Activated CD4-positive, alpha-beta T cell treated with anti-CD3 and anti-CD28 coated beads, Interleukin-2, amount 50 U/mL, for 48 hours (primary cell): ENCODE results near the gene MYO1A.
"Not testable (repeated sequence)": the region's sequence is repeated elsewhere in the genome, so short reads cannot be mapped to it uniquely, and the experiment has no call there.

Experiments
- DNase-seq, 2 experiments: peaks; one replicate each; pipeline ENCODE4 v3.0.0-alpha.2; 2020

Gene MYO1A

DNA sequence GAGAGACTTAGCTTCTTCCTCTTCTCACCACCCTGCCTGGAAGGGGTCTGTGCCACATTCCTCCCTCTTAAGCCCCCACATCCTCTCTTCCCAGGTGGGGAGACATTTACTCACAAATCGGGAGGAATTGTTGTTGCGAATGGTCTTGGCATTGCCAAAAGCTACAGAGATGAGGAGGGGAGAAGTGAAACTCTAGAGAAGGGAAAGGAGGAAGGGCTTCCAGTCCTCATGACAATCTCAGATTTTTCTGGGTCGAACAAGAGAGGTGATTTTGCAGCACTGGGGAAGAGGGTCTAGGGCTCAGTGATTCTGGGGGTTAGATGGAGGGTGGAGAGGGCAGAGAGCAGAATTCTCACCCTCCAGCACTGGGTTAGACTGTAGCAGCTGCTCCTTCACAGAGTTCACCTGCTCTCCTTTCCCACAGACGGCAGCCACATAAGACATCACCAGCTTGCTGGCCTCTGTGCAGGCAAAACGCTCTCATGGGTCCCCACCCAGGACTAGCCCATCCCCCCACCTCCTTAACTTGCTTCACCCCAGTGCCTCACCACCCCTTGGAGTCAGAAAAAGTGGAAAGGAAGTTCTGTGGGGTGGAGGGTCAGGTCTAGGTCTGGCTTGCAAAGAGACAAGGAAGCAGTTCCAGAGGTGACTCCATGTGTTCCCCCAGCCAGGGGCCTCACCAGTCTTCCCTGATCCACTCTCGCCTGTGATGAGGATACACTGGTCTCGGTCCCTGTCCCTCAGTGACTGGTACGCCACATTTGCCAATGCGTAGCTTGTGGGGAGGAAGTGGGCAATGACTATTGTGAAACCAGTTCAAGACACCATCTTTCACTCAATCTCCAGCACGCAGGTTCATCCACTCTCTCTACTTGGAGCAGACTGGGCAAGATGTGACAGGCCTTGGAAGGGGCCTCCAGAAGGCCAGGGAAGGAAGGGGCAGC lies 2.7 kb downstream of the MYO1A start:
- DNase-seq, result peak; percentile 67 to 76

DNA sequence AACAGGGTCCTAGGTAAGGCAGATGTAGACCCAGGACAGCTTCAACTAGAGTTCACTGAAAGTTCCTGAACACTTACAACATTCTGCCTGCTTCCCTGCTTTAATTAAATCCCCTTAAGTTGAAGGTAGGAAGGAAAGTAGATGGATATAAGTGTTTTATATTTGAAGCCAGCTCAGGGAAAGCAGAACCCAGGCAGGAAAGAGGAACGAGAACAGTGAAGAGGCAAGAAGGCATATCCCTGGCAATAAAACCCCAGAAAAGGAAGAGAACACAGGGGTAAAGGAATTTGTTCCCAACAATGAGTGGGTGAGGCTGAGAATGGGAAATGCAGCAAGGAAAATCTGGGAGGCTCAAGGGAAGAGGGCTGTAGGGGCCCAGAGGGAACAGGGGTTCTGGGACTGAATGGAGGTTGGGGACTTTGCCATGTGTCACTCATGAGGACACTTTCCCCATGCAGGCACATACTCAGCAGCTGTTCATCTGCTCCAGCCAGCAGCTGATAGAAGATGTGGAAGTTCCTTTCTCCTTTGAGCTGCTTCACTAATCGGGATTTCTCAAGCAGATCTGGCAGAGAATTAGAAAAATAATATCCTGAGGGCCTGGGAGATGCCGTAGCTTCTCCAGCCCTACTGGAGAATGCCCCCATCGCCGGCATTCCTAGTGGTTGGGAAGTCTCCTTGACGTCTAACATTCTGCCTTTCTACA lies 3.7 kb downstream of the MYO1A start:
- no peak for DNase-seq

DNA sequence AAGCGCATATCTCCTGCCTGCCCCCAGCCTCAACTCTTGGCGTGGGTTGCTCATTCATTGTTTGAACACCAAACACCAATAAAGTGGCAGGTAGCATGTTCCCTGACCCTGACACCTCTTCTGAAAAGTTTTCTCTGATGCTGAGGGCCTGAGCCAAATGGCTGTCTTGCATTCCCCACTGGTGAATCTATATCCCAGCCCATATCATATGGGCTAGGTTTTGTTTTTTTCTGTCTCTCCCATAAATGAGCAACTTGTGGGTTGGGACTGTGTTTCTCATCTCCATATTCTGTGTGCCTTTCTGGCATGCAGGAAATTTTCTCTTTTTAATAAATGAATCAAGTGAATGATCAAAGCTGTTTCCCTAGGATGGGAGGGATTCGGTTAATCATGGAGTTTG lies 5.0 kb downstream of the MYO1A start:
- DNase-seq, result no peak

DNA sequence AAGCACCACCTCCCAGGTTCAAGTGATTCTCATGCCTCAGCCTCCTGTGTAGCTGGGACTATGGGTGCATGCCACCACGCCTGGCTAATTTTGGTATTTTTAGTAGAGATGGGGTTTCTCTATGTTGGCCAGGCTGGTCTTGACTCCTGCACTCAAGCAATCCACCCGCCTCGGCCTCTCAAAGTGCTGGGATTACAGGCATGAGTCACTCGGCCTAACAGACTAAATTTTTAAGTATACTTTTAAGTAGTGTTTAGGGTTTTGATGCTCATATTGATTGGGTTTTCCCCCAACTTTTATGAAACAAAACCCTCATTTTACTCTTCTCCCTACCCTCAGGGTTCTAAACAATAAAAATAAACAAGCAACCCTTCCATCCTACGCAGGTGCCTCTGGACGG lies 5.5 kb downstream of the MYO1A start:
- no peak for DNase-seq

DNA sequence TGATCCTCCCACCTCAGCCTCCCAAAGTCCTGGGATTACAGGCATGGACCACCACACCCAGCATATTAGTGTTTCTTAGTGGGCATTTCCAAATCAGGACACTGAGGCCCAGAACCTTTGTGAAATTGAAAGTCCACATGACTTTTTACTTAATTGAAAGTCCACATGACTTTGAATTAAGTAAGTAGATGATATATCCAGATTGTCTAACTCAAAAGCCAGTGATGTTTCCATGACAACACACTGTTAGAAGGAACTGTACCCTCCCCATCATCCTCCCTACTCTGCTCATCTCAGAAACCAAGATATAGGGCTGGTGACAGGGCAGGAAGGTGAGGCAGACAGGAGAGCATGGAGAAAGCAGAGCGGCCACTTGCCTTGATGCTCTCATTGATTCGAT lies 7.2 kb downstream of the MYO1A start:
- no peak for DNase-seq

DNA sequence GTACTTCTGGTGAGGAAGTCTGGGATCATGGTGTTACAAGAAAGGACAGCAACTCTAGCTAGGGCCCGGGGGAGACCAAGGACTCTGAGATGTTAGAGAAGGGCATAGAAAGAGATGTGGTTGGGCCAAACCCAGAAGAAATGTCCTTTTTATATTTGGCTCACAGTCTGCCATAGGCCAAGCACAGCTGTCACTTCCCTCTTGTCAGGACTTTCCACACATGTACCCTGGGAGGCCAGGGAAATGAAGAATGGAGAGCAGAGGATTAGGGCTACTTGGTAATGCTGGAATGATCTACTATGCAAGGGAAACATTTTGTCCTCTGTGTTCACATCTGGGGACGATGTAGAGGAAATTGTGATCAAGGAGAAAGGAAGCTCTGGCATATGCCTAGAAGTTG lies 9.2 kb downstream of the MYO1A start:
- DNase-seq, result no peak

DNA sequence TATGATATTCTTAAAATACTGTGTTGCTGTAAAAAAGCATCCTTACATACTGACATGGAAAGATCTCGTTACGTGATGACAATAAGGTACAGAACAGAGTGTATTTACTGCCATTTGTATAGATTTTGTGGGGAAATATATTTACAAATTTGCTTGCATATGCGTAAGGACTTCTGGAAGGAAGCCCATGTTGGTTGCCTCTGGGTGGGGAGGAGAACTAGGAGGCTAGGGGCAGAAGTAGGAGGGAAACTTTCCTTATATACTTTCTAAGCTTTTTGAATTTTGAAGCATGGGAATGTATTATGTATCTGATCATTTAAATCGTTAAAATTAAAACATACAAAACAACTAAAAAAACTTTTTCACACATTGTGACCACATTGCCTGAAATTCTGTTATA lies 9.7 kb downstream of the MYO1A start:
- no peak for DNase-seq

DNA sequence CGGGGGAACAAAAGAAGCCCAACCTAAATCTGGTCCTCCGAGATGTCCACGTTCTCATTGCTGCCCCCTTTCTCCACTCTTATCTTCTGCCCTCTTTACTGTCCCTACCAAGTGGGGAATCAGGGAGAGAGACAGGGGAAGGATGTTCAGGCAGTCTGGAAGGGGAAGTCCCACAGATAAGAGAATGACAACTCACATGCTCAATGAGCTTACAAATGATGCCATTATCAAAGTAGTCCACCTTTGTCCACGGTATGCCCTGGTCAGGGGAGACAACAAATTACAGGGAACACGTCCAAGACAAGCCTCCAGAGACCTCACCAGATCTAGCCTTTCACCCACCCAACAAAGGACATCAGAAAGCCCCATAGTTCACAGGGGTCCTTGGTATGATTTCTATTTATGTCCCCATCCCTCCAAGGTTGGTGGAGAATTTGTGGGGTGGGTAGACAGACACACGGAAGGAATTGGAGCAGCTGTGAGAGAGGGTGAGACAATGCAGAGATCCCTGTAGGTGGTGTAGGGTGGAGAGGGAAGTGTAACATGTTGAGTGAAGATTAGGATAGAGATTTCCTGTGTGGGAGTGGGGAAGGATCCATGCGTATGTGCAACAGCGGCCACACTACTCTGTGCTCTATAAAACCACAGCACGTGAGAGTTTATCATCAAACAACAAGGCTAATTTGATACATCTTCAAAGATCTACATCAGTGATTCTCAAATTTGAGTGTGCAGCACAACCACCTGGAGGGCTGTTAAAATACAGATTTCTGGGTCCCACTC lies 10.7 kb downstream of the MYO1A start:
- no peak for DNase-seq

DNA sequence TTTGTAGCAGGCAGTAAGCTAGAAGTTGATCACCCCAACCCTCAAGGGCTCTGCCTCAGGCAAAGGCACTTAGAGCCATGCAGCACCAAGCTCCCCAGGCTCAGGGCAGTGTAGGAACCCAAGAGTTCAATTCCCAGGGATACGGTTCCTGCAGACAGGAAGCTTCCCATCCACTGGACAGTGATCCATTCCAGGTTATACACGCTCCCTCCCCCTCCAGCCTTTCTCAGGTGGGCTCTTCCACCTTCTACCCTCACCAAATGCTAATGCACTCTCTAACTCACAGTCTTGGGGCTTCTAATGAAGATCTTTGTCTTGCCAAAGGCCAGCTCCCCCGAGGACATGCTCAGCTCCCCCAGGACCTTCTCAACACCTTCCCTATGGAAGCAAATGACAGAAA lies 12.7 kb downstream of the MYO1A start:
- DNase-seq, result no peak

DNA sequence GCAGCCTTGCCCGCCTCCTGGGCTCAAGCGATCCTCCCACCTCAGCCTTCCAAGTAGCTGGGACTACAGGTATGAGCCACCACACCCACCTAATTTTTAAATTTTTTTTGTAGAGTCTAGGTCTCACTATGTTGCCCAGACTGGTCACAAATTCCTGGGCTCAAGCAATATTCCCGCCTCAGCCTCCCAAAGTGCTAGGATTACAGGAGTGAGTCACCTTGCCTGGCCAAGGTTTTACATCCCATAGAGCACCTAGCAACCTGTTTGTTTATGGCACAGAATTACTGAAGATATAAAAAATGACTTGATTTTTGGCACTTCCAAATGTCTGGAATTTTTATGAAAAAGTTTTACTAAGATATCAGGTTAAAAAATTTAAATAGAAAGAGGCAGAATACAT lies 16.5 kb downstream of the MYO1A start:
- no peak for DNase-seq

DNA sequence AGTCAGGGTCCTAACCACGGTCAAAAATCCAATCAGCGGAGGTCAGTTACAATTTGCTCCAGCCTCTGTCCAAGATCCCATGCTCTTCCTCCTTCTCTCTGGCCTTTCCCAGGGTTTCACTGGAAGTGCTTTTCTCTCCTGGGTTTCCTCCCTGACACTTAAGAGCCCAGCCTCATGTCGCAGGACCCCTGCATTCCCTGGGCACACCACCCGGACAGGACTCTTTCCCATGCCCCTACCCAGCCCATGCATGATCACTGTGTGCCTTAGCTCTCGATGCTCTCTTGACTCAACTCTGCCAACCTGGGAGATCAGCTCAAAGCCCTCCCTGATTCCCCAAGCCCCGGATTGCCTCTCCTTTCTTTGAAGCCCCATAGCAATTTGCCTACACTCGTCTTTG lies 18.1 kb downstream of the MYO1A start:
- DNase-seq, result no peak

DNA sequence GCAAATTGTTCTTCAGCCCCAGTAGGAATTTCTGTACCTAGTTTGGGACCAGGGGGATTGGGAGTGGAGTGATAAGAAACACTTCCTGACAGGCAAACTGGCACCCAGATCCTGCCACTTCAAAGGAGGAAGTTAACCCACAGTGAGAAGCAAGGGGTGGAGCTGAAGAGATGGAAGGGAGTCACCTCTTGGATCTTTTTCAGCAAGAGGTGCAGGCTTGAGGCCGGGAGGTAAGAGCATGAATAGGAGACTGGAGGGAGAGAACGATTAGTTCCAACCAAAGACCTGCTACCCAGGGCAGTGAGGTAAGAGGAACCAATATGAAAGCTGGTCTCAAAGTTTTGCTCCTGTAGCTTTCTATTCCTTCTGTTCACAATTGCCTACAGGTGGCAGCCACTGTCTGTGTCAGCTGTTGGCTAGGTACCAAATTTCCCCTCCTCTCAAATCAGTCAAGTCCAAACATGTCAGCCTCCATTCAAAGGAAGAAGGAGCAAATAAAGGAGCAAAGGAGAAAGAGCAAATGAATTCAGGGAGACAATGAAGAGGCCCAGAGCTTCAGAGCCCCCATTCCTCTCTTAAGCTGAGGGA lies 18.7 kb downstream of the MYO1A start:
- DNase-seq, result no peak

DNA sequence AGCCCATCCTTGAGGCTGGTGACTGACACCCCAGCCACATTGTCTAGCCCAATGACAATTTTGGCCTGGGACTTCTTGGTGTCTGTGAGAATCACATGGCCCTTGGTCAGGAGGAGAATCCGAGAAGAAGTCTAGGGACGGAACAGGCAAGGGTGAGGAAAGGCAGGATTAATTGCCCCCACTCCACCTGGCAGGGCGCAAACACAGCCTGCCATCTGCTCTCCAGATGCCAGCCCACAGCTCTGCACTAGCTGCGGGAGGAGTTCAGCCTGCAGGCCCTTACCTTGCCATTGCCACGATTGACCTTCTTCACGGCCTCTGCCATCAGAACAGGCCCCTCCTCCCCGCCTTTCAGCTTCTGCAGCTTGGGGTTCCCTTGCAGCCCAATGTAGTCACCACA lies 20.5 kb downstream of the MYO1A start:
- DNase-seq, result no peak

DNA sequence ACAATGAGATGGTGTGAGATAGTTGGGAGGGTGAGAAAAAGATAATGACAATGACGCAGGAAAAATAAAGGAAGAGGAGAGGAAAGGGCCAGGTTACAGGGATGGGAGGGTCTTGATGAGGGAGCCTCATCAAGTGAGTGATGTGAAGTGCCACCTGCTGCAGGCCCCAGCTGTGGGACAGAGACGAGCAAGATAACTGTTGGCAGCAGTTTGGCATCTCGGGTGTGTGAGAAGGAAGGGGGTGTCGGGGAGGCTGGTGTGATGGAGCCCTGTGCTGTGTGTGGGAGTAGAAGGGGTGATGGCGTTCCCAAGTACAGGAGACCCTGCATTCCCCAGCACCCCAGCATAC lies 22.1 kb downstream of the MYO1A start:
- DNase-seq, result no peak

DNA sequence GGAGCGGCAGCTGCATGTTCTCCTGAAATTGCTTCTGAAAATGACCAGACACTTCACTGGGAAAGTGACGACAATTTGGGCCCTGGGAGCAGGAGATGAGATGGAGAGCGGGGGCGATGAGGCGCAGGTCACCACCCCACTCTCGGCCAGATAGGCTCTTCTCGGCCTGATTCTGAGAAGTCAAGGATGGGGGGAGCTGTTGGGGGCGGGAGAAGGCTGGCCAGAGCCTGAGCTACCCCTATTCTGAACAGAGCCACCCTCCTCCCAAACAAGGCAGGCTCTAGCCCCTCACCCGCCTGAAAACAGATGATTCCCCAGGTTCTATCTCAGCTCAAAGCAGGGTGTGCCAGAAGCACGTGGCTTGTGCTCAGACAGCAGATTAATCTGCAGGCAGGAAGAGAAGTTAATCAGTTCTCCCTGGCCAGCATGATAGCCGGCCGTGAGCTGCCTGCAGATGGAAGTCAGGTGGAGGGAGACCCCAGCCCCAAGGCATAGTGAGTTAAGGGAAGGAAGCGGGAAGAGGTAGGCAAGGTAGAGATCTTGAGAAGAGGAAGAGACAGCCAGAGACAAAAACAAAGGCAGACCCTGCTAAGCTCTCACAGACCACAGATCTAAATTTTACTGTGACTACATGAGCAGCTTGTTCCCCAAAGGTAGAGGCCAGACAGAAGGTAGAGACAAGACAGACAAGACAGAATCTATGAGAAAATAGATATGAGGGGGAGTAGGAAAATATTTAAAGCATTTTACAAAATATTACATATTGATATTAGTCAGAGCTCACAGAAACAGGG lies 22.7 kb downstream of the MYO1A start:
- DNase-seq, result peak in 1 of 2 experiments; percentile 23

DNA sequence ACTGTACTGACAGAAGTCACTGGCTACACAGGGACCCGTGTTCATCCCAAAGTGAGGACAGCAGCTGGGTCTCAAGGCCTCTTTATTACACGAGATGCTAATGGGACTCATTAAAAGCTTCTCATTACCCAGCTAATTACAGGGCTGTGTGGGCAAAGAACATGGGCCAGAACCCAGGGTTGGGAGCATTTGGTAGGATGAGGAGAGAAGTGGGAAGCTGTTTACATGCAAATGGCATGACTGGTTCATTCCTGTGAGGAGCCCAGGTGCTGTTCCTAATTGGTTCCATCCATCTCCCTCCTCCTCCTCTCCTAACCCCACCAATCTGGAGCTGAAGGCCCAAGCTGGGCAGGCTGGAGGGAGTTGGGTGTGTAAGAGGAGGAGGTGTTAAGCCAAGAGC lies 24.7 kb downstream of the MYO1A start:
- DNase-seq, result no peak

DNA sequence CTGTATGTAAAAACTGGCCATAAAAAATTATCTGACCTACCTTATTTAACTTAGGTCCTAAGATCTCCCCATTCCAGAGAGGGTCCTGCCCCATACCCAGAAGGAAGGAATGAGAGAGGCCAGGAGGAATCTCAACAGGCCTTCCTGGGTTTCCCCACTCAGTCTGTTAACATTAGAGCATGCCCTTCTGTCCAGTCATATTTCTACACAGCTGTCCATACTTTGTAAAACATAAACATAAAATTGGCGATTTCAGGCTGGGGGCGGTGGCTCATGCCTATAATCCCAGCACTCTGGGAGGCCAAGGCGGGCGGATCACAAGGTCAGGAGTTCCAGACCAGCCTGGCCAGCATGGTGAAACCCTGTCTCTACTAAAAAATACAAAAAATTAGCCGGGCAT lies 27.6 kb downstream of the MYO1A start:
- not testable (repeated sequence) for DNase-seq

DNA sequence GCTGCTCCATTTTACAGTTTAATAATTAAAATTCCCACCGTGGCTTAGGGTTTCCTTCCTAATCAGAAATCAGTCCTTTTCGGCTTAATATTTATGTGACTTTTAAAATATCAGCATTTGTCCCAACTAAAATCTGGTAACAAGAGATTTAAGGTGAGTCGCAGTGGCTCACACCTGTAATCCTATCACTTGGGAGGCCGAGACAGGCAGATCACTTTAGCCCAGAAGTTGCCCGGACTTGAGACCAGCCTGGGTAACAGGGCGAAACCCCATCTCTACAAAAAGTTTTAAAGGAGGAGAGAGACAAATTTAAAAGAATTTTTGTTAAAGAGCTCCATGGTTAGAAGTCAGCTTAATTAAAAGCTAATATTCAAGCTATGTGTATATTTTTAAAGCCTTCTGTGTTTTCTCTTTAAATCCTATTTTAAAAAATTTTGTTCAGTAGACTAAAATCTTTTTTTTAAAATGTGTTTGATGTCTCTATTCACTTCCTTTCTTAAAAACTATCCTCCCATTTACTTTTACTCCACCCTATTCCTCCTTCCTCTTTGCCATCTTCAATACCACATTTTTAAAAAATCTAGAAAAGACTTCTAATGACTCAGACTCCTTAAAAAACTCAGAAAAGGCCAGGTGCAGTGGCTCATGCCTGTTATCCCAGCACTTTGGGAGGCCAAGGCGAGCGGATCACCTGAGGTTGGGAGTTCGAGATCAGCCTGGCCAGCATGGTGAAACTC lies 29.8 kb downstream of the MYO1A start:
- no peak for DNase-seq

DNA sequence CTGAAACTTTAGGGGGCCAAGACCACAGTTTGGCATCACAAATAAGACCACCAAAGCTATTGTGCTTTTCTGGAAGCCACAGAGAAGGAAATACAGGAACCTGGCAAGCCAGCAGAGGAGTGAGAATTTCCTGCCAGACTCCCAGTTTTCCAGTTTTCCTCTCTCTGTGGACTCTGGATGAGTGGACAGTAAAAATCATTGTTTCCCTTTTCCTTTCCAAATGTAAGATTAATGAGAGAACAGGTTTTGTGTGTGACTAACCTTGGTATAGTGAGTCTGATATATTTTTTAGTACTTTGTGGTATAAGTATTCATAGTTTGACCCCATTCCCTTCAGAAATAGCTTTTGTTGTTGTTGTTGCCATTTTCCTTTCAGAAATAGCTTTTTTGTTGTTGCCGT lies 31.0 kb downstream of the MYO1A start:
- DNase-seq, result no peak

DNA sequence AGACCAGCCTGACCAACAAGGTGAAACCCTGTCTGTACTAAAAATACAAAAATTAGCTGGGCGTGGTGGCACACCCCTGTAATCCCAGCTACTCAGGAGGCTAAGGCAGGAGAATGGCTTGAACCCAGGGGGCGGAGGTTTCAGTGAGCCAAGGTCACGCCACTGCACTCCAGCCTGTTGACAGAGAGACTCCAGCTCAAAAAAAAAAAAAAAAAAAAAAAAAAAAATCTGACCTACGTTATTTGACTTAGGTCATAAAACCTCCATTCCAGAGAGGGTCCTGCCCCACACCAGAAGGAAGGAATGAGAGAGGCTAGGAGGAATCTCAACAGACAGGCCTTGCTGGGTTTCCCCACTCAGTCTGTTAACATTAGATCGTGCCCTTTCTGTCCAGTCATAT lies 31.6 kb downstream of the MYO1A start:
- not testable (repeated sequence) for DNase-seq

DNA sequence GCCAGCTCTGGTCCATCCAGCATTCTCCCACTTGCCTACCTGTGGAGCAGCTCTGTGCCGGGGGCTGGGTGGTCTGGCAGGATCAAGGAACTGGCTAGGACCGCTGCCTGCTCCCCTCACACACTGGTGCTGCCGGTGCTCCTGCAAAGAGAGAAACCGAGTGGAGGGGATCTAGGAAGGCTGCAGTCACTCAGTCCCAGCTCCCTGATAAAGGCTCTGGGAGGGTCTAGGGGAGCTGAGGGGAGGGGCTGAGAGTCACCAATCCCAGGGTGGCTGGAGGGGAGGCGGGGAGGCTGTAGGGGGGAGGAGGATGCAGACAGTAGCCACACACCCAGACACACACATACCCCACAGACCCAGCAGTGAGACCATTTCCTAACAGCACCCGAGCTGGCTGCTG lies 33.6 kb downstream of the MYO1A start, which contains the start of gene TAC3:
TAC3 (minus strand) TSS at position 182 of the 400 bp plus-strand sequence. CDS start 732 bp downstream, outside the sequence.
- no peak for DNase-seq
